ENCODE results near the gene KCNB1.
"Not testable (repeated sequence)": the region's sequence is repeated elsewhere in the genome, so short reads cannot be mapped to it uniquely, and the experiment has no call there.

The KCNB1 gene

GRCh38 chr20:49319208-49319809 lies 163.2 kb downstream of the KCNB1 start:
- DNase-seq (ENCODE audit: low read depth): no peak

- DNase-seq (ENCODE audit: low read depth): no peak
Measured at GRCh38 chr20:49318430-49319207, 163.8 kb downstream of the KCNB1 start.

- no peak for DNase-seq (ENCODE audit: low read depth)
Measured at GRCh38 chr20:49318091-49318429, 164.4 kb downstream of the KCNB1 start.

GRCh38 chr20:49316704-49317103 lies 165.8 kb downstream of the KCNB1 start:
- no peak for DNase-seq (ENCODE audit: low read depth)

- no peak for DNase-seq (ENCODE audit: low read depth)
Measured at GRCh38 chr20:49315580-49315979, 166.9 kb downstream of the KCNB1 start.

GRCh38 chr20:49314052-49314451 lies 168.4 kb downstream of the KCNB1 start:
- not testable (repeated sequence) for DNase-seq (ENCODE audit: low read depth)

Data from activated T-cell treated with anti-CD3 and anti-CD28 coated beads for 1 hour (primary cell).